T-helper 17 cell (primary cell): ENCODE results near the gene CFAP74. TPM values are rescaled to one million over a fixed set of nuclear protein-coding genes. Genes with fewer than 3 reads are reported as not detected.
"Not testable (repeated sequence)": the region's sequence is repeated elsewhere in the genome, so short reads cannot be mapped to it uniquely, and the experiment has no call there.

Experiments used
- ATAC-seq: fragments of 150-1000 bp; cut with Tn5 transposase; 2 replicates; pipeline ENCODE4 v1.10.0; 2021; ENCODE audit warnings: mild to moderate bottlenecking, moderate library complexity
- DNase-seq, 3 donors: peaks; one replicate each; pipeline versions ENCODE4 v3.0.0 to v3.0.0-alpha.2; 2020 to 2021
- H3K9me3 ChIP-seq: one replicate; pipeline ENCODE4 v1.7.0; 2013; ENCODE audit warnings: low read length, mild to moderate bottlenecking; ENCODE audit not compliant: control insufficient read depth, poor library complexity, severe bottlenecking
- H3K27ac Mint-ChIP-seq: one replicate; pipeline ENCODE4 v1.8.0; 2022; ENCODE audit warnings: mild to moderate bottlenecking, moderate library complexity, mixed read lengths
- H3K27me3 Mint-ChIP-seq: one replicate; pipeline ENCODE4 v1.8.0; 2022; ENCODE audit warnings: mixed read lengths
- H3K36me3 Mint-ChIP-seq: one replicate; pipeline ENCODE4 v1.8.0; 2022; ENCODE audit warnings: low read depth, mixed read lengths
- H3K4me1 Mint-ChIP-seq: one replicate; pipeline ENCODE4 v1.8.0; 2022; ENCODE audit warnings: mild to moderate bottlenecking, mixed read lengths
- H3K4me3 Mint-ChIP-seq: one replicate; pipeline ENCODE4 v1.8.0; 2022; ENCODE audit warnings: mild to moderate bottlenecking, moderate library complexity, mixed read lengths
- total RNA-seq, 4 donors: library from RNA in 2 of 4; stranded (reverse) in 2 of 4; gene quantifications; one replicate each; pipeline ENCODE4 v1.2.3 and lab custom pipeline; 2022 to 2026

CFAP74 gene
- total RNA-seq, 2 donors from 2014 or later, result not detected

DNA sequence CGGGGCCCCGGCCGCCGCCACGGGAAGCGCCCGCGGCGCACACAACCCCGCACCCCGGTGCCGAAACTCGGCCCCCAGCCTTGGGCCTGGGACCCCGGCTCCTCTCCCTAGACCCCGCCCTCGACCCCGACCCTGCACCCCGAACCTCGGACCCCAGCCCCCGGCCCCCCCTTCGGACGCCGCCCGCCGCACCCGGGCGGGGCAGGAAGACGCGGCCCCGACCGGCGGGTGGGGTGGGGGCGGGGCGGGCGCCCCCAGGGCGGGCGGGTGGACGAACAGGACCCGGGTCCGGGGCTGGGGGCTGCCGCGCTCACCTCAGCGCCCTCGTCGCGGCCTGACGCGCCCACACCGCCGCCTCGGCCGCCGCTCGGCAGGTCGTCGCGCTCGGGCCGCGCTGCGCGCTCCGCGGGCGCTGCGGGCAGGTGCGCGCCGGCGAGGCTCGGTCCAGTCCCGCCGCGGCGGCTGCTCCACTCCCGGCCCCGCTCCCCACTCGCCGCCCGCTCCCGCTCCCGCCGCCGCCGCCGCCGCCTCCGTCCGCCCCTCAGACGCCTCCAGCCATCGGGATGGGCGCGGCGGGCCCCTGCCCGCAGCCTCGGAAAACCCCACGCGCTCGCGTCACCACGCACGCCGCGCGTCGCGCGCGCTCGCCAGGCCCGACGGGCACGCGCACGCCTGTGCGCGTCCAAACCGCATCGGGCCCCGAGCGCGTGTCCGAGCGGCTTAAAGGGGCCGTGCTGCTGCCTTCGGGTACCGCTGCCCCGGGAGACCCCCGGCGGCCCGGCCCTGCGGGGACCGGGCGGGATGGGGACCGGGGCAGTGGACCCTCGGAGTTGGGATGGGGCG lies 112.9 kb downstream of the CFAP74 start, which contains the start of gene GNB1:
TSS of gene GNB1 (minus strand) at position 582 of the 843 bp plus-strand sequence. CDS start 65,634 bp downstream, outside the sequence.
- Mint-ChIP-seq H3K27me3 (no peaks in the 10 kb centered on the region), H3K4me3 (peak within 1 kb of the TSS; percentile 97), H3K27ac (peak within 1 kb of the TSS; percentile 97), H3K4me1 (peaks cover 50% of the 10 kb centered on the region), H3K36me3 (peaks cover 4% of the 10 kb centered on the region)
- peak; percentile 86 to 90 (median 89) for DNase-seq
- no peaks in the 10 kb centered on the region for H3K9me3 ChIP-seq
- peak; percentile 76 for ATAC-seq

DNA sequence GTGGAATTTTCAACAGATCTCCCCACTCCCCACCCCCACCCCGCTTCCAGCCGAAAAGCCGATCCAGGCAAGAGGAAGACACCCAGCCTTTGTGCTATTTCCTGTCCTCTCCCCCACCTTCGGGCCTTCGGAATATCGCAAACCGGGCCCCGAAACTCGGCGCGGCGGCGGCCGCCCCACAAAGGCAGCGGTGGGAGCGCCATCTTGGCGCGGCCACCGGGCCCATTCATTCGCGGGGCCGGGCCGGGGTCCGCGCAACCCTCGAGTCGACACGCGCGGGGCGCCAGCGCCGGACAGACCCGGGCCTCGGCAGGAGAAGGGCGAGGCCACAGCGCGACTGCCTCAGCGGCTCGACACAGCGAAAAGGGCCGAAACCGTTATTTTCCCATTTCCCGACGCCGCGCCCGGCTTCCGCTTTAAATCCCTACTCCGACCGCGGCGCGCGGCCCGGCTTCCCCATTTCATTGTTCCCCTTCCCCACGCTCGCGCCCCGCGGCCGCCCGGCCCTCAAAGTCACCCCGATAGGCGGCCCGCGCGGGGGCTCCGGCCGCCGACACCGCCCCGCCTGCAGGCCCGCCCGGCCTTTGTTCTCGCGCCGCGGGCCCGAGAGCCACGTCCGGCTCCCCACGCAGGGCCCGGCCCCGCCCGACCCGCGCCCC lies 113.6 kb downstream of the CFAP74 start:
- peak; percentile 21 for ATAC-seq
- H3K4me1 Mint-ChIP-seq, result peaks cover 45% of the 10 kb centered on the region
- H3K27ac Mint-ChIP-seq, result peak overlapping the region; percentile 92

DNA sequence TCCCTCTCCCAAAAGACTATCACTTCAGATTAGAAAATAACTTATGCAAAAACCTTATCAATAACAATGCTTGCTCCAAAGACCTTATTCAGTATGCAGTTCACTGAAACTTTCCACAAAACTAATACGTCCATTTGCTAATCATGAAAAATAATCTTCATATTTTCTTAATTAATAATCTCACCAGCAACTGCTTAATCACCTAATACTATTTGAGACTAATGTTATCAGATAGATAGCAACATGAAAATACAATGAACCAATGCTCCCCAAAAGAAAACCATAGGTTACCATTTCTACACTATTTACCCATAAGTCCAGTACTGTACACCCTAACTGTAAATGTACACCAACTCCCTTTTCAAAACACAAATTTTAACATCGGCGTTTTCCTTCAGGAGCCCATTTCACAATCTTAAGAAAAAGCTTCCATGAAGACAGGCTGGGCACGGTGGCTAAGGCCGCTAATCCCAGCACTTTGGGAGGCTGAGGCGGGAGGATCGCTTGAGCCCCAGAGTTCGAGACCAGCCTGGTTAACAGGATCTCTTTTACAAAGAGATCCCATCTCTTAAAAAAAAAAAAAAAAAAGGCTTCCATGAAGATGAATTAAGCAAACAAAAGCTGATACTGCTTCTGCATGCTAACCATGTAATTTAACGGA lies 114.4 kb downstream of the CFAP74 start:
- no peak for ATAC-seq
- peaks cover 41% of the 10 kb centered on the region for H3K4me1 Mint-ChIP-seq

More for the DNA sequence above, 113.6 kb downstream of the CFAP74 start:
- H3K9me3 ChIP-seq, result no peaks in the 10 kb centered on the region
- peak in 2 of 3 donors; percentile 31 to 40 for DNase-seq
- H3K4me3 Mint-ChIP-seq, result peak overlapping the region; percentile 87
- H3K36me3 Mint-ChIP-seq, result peaks cover 4% of the 10 kb centered on the region
- H3K27me3 Mint-ChIP-seq, result no peaks in the 10 kb centered on the region

DNA sequence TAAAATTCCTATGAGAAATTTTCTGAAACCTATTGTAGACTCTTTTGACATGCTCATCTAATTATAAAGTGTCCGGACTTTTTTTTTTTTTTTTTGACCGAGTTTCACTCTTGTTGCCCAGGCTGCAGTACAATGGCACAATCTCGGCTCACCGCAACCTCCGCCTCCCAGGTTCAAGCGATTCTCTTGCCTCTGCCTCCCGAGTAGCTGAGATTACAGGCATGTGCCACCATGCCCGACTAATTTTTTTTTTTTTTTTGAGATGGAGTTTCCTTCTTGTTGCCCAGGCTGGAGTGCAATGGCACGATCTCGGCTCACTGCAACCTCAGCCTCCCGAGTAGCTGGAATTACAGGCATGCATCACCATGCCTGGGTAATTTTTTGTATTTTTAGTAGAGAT lies 119.7 kb downstream of the CFAP74 start:
- H3K27ac Mint-ChIP-seq, result peak overlapping the region; percentile 89
- DNase-seq, H3K9me3 ChIP-seq, H3K27me3 Mint-ChIP-seq, H3K36me3 Mint-ChIP-seq: not testable (repeated sequence)
- H3K4me3 Mint-ChIP-seq, result peak overlapping the region; percentile 39
- peak; percentile 2 for ATAC-seq
- peaks cover 56% of the 10 kb centered on the region for H3K4me1 Mint-ChIP-seq

More for the DNA sequence above, 114.4 kb downstream of the CFAP74 start:
- H3K27ac Mint-ChIP-seq, result peak overlapping the region; percentile 92
- no peak for DNase-seq
- H3K36me3 Mint-ChIP-seq, result peaks cover 4% of the 10 kb centered on the region
- H3K9me3 ChIP-seq, result no peaks in the 10 kb centered on the region
- no peaks in the 10 kb centered on the region for H3K27me3 Mint-ChIP-seq
- H3K4me3 Mint-ChIP-seq, result peak overlapping the region; percentile 87

DNA sequence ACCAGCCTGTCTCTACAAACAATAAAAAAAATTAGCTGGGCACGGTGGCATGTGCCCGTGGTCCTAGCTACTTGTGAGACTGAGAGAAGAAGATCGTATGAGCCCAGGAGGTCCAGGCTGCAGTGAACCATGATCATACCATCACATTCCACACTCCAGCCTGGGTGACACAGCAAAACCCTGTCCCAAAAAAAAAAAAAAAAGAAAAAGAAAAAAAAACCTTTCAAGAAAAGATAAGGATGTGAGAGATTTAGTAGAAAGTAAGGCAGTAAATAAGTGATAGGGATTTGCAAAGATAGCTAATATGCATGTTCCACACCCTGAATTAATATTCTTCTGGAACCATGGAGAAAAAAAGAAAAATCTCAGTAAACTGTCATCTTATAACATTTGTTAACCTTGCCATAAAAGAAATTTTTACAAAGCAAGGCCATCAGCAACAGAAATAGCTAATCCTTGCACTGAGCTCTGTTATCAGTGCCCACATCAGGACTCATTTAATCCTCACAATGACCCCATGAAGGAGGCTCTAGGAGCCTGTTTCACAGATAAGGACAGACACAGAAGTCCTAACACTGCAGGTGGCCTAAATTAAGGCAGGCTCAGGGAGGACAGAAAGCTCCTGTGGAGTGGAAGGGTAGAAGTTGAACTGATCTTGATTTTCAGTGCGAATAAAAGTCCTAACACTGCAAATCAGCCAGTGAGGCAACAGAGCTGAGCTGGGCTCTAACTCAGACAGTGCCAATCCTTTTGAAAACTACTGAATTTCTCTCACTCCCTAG lies 120.3 kb downstream of the CFAP74 start:
- ATAC-seq (peak; percentile 20), DNase-seq (no peak)
- Mint-ChIP-seq H3K4me1 (peaks cover 57% of the 10 kb centered on the region), H3K27ac (peak overlapping the region; percentile 89), H3K36me3 (peaks cover 6% of the 10 kb centered on the region), H3K4me3 (peak overlapping the region; percentile 68), H3K27me3 (no peaks in the 10 kb centered on the region)
- peaks cover 3% of the 10 kb centered on the region for H3K9me3 ChIP-seq

DNA sequence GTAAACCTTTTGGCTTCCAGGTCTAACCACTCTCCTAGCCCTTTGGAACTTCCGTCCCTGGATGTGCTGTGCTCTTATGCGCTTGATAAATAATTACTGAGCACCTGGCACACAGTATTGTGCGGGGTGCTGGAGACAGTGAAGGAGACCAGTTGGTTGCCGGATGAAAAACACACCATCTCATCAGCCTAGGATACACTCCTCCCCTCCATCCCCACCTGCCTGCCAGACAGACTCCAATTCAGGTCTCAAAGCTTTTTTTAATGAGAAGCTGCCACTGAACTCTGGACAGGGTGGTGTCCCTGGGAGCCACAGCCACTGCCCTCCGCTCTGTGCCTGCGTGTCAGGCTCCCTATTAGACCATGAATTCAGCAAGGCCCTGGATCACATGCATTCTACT lies 121.9 kb downstream of the CFAP74 start:
- Mint-ChIP-seq H3K4me3 (peak overlapping the region; percentile 74), H3K27me3 (no peaks in the 10 kb centered on the region), H3K27ac (peak overlapping the region; percentile 91), H3K36me3 (peaks cover 6% of the 10 kb centered on the region), H3K4me1 (peaks cover 54% of the 10 kb centered on the region)
- ATAC-seq, result peak; percentile 6
- no peak for DNase-seq
- peaks cover 3% of the 10 kb centered on the region for H3K9me3 ChIP-seq

DNA sequence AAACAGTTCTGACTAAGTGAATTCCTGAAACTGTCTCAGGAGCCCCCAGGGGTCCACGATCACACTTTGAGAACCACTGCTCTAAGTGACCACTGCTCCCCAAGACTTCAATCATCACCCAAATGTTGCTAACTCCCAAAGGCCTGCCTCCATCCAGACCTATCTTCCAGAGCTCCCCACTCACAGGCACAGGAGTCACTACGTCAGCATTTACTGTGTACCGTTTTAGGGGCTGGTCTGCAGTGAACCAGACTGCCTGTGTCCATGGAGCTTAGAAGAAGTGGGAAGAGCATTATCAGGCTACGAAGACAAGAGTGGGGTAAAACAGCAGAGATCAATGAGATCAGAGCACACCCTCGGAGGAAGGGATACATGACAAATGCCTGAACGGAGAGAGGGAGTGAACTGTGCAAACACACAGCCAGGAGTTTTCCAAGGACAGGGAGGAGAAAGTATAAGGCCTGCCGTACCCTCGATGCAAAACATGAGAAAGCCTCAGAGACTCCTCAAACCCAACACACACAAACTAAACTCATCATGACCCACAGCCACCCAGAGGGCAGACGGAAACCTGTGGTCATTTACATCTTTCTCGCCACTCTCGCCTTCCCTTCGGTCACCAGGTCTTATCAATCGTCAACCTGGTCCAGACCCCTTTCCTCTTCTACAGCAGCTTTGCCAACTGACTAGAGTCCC lies 122.8 kb downstream of the CFAP74 start:
- ATAC-seq, result no peak
- Mint-ChIP-seq H3K4me1 (peaks cover 60% of the 10 kb centered on the region), H3K36me3 (peaks cover 6% of the 10 kb centered on the region), H3K27me3 (no peaks in the 10 kb centered on the region), H3K27ac (peak overlapping the region; percentile 91), H3K4me3 (peak overlapping the region; percentile 74)
- H3K9me3 ChIP-seq, result peaks cover 3% of the 10 kb centered on the region
- no peak for DNase-seq

DNA sequence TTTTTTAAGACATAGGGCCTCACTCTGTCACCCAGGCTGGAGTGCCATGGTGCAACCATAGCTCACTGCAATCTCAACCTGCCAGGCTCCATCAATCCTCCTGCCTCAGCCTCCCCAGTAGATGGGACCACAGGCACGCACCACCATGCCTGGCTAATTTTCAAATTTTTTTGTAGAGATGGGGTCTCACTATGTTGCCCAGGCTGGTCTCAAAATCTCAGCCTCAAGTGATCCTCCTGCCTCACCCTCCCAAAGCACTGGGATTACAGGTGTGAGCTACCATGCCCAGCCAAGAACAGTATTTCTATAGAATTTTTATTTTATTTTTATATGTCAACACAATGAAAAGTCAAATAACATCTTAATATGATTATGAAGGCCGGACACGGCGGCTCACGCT lies 123.6 kb downstream of the CFAP74 start:
- DNase-seq (no peak), ATAC-seq (no peak)
- peaks cover 68% of the 10 kb centered on the region for H3K4me1 Mint-ChIP-seq
- H3K27me3 Mint-ChIP-seq, result no peaks in the 10 kb centered on the region
- H3K36me3 Mint-ChIP-seq, result peaks cover 6% of the 10 kb centered on the region
- peaks cover 3% of the 10 kb centered on the region for H3K9me3 ChIP-seq
- peak overlapping the region; percentile 36 for H3K4me3 Mint-ChIP-seq
- H3K27ac Mint-ChIP-seq, result peak overlapping the region; percentile 91

DNA sequence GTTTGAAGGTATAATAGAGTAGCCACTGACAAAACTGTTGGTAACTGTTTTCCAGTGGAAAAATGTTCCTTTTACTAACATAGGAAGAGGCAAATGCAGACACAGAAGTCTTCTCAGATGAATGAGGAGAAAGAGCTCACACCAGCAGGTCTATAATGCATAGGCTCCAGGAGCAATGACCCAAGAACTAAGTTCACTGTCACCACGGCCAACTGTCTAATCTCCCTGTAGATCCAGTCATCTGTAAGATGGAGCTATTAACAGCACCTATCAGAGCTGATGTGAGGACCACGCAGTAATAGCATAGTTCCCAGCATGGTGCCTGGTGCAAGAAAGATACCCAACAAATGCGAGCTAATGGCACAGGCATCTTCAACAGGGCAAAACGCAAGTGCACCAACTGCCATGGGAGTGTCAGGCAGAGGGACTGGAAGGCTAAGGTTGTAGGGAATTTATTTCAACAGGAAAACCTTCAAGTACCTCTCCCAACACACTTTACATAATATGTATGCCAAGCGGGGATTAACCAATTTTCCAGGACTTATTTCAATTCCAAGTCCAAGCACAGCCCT lies 125.6 kb downstream of the CFAP74 start:
- H3K4me3 Mint-ChIP-seq, result peak overlapping the region; percentile 78
- no peaks in the 10 kb centered on the region for H3K27me3 Mint-ChIP-seq
- peaks cover 64% of the 10 kb centered on the region for H3K4me1 Mint-ChIP-seq
- DNase-seq, result no peak
- H3K27ac Mint-ChIP-seq, result peak overlapping the region; percentile 91
- no peak for ATAC-seq
- H3K9me3 ChIP-seq, result peaks cover 3% of the 10 kb centered on the region
- peaks cover 6% of the 10 kb centered on the region for H3K36me3 Mint-ChIP-seq

DNA sequence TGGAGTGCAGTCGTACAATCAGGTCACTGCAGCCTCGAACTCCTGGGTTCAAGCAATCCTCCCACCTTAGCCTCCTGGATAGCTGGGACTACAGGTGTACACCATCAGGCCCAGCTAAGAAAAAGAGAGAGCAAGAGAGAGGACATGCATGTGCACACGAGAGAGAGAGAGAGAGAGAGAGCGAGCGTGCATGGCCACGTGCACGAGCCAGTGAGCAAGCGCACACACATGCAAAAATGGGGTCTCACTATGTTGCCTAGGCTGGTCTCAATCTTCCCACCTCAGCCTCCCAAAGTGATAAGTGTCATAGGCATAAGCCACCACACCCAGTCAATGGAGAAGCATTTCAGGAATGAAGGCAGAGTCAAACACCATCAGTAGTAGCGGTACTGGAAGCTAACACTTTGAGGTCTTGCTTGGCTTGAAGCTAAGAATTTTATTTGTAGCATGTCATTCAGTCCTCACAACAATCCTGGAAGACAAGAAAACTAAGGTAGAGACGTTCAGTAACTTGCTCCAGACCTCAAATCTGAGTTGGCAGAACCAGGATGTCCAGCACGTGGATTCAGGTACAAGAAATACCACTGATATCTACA lies 127.2 kb downstream of the CFAP74 start:
- Mint-ChIP-seq H3K4me3 (peak overlapping the region; percentile 65), H3K36me3 (peaks cover 15% of the 10 kb centered on the region), H3K27me3 (no peaks in the 10 kb centered on the region), H3K4me1 (peaks cover 70% of the 10 kb centered on the region), H3K27ac (peak overlapping the region; percentile 88)
- ATAC-seq (no peak), DNase-seq (no peak)
- H3K9me3 ChIP-seq, result peaks cover 3% of the 10 kb centered on the region

DNA sequence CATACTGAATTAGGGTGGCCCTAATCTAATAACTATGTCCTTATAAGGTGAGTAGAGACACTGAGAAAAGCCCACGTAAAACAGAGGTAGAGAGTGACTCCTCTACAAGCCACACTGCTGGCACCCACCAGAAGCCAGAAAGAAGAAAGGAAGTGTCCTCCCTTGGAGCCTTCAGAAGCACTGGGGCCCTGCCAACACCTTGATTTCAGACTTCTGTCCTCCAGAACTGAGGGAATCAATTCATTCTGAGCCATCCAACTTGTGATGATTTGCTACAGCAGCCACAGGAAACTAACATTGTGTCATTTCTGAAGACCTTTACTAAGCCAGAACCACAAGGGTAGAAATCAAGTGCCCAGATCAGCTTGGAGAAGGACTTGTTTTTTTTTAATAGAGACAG lies 127.7 kb downstream of the CFAP74 start:
- Mint-ChIP-seq H3K27me3 (no peaks in the 10 kb centered on the region), H3K4me1 (peaks cover 70% of the 10 kb centered on the region), H3K27ac (peak overlapping the region; percentile 88), H3K36me3 (peaks cover 17% of the 10 kb centered on the region), H3K4me3 (peak overlapping the region; percentile 65)
- DNase-seq (no peak), ATAC-seq (peak; percentile 7)
- H3K9me3 ChIP-seq, result peaks cover 3% of the 10 kb centered on the region
